HG03066 (cell line): ENCODE measurements around the gene CDK5.
"Not testable (repeated sequence)": the region's sequence is repeated elsewhere in the genome, so short reads cannot be mapped to it uniquely, and the experiment has no call there.

ENCODE experiments used
- ATAC-seq: cut with Tn5 transposase; IDR thresholded peaks from one replicate; pipeline ENCODE4 v1.9.1; 2021; ENCODE audit warnings: low read depth; ENCODE audit not compliant: unreplicated experiment

CDK5 gene

GRCh38 chr7:151038951-151039849 lies 18.5 kb downstream of the CDK5 start:
- peak; percentile 52 for ATAC-seq

DNA sequence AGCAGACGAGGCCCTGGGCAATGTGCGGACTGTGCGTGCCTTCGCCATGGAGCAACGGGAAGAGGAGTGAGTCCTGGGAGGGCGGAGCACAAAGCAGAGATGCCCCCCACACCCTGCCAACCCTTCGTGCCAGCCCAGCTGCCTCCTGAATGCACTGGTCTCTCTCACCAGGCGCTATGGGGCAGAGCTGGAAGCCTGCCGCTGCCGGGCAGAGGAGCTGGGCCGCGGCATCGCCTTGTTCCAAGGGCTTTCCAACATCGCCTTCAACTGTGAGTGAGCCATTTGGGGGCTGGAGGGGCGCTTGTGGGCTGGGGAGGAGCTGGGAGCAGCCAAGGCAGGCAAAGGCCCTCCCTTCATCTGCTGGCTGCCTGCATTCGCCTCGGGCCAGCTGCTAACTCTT lies 21.8 kb downstream of the CDK5 start:
- ATAC-seq: no peak

DNA sequence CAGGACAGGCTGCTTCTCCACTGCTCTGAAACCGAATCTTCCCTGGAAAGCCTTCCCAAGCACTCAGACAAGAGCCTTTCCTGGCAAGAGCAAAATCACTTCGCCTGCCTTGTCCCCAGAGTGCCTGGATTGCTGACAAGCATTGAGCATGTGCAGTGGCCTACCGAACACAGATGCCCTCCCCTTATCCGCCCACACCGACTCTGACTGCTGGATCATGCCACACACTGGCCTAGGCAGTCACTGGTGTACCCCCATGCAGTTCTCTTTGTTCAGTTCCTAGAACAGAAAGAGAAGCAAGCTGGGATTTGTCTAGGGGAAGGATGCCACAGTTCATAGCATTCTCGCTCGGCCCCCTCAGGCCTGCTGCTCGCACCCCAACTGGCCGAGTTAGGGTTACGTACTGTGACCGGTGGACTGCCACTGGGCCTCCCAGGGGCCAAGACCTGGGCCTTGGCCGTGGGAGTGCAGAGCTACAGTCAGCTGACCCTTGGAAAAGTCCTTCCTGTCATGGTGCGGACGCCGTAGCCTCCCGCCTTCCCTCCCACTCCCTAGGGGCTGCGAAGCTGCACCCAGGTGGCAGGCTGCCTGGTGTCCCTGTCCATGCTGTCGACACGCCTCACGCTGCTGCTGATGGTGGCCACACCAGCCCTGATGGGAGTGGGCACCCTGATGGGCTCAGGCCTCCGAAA lies 22.5 kb downstream of the CDK5 start:
- no peak for ATAC-seq

DNA sequence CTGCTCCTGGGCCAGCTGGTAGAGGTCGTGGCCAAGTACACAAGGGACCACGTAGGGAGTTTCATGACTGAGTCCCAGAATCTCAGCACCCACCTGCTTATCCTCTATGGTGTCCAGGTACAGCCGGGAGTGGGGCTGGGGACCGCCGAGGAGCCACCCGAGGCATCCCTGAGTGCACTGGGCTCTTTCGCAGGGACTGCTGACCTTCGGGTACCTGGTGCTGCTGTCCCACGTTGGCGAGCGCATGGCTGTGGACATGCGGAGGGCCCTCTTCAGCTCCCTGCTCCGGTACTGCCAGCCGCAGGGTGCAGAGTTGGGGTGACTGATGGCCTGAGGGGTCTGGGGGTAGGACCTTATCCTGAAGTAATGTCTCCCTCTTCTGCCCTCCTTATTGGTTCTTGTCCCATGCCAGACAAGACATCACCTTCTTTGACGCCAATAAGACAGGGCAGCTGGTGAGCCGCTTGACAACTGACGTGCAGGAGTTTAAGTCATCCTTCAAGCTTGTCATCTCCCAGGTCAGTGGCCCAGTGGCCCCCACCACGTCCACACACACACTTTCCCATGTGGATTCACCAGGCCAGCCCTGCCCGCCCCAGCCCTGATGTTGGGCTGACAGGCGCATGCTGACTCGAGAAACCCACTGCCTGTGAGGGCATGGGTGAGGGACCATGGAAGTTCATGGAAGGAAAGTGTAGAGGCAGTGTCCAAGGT lies 23.2 kb downstream of the CDK5 start:
- ATAC-seq: no peak

- no peak for ATAC-seq
Measured at GRCh38 chr7:151033864-151034249, 23.8 kb downstream of the CDK5 start.

GRCh38 chr7:151032936-151033863 lies 24.5 kb downstream of the CDK5 start:
- no peak for ATAC-seq

DNA sequence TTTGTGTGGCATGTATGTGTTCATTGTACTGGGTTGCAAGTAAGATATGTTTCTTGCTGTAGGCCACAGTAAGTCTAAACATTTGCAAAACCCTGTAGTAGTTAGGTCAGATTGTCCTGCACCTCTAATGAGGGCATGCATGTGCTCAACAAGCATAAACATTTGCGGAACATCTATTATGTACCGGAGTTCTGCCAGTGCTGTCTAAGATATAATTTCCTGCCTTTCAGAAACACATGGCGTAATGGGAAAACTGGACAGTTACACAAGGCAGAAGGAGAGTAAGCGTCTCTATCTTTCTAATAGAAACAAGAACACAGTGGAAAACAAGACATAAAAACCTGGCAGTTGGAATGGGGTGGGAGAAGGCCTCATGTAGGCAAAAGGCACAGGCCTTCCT lies 26.7 kb downstream of the CDK5 start:
- ATAC-seq: no peak

DNA sequence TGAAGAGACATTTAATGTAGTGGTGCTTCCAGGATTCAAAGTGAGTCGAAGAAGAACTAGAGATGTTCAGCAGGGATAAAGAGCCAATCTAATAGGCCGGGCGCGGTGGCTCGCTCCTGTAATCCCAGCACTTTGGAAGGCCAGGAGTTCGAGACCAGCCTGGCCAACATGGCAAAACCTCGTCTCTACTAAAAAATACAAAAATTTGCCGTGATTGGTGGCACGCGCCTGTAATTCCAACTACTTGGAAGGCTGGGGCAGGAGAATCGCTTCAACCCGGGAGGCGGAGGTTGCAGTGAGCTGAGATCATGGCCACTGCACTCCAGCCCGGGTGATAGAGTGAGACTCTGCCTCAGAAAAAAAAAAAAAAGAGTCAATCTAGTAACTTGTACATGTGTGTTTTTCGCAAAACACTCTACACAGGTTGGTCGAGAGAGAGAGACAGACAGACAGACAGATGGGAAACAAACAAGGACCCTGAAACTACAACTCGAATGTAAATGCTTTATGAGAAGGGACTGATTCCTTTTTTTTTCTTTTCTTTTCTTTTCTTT lies 28.7 kb downstream of the CDK5 start:
- no peak for ATAC-seq

GRCh38 chr7:151028131-151028947 lies 29.4 kb downstream of the CDK5 start, which contains the start of gene ABCB8:
Gene ABCB8, plus strand, starts transcription at chr7:151028450. Its CDS starts 66 bp downstream, at chr7:151028516.
- peak; percentile 94 for ATAC-seq

- ATAC-seq: peak; percentile 3
Measured at GRCh38 chr7:151027728-151028130, 30.0 kb downstream of the CDK5 start.

- ATAC-seq: not testable (repeated sequence)
Measured at GRCh38 chr7:151026771-151027727, 30.6 kb downstream of the CDK5 start.

DNA sequence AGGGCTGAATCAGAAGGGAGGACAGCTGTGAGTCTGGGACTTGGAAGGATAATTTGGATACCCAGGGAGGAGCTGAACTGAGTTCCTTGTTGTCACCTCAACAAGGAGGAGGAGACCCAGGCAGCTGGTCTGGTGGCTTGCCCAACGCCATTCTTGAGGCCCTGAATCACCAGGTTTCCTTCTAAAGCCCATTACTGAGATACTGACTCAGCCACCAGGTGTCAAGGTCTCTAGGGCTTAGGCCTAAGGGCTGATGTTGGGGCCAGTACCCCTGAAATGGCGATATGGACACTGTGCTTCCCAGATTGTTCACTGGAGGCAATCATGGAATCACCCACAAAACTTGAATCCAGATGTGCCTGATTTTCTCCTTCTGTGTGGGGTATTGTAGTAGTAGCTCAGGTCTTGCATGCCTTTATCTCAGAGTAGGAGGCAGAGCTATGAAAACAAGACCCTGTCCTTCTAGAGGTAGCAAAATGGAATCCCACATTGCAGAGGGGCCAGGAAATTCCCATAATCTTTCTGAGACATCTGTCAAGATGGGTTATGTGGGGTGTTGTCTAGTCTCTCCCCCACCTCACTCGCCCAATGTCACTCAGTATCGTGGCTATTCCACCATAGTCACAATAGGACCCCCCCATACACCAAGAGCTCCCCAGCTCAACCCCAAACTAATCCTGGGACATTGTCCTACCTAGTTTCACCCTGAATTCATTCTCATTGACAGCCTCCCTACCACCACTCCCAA lies 31.6 kb downstream of the CDK5 start:
- ATAC-seq: no peak

GRCh38 chr7:151024435-151025056 lies 33.2 kb downstream of the CDK5 start, which contains the start of gene ATG9B:
Gene ATG9B, minus strand, starts transcription at chr7:151024494. Its CDS starts 71 bp downstream, at chr7:151024423.
- ATAC-seq: no peak

GRCh38 chr7:151023232-151023631 lies 34.5 kb downstream of the CDK5 start:
- ATAC-seq: no peak

- no peak for ATAC-seq
Measured at GRCh38 chr7:151020231-151020630, 37.5 kb downstream of the CDK5 start.

DNA sequence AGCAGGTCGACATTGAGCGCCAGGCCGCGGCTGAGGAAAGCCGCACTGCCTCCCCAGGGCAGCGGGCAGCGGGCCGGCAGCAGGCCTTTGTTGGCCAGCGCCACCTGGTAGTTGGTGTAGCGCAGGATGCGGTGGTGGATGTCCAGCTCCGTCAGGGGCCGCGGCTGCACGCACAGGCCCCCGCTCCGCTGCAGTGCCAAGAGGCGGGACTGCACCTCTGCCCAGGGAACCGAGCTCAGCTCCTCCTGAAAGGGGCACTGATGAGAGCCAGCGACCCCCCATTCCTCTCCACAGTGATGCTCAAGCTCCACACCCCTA lies 38.6 kb downstream of the CDK5 start:
- no peak for ATAC-seq
